ENCODE results near the gene OCA2.
A peak's percentile ranks its signal among the peaks of the same experiment; 100 is the strongest.
"Not testable (repeated sequence)": the region's sequence is repeated elsewhere in the genome, so short reads cannot be mapped to it uniquely, and the experiment has no call there.

Gene OCA2

DNA sequence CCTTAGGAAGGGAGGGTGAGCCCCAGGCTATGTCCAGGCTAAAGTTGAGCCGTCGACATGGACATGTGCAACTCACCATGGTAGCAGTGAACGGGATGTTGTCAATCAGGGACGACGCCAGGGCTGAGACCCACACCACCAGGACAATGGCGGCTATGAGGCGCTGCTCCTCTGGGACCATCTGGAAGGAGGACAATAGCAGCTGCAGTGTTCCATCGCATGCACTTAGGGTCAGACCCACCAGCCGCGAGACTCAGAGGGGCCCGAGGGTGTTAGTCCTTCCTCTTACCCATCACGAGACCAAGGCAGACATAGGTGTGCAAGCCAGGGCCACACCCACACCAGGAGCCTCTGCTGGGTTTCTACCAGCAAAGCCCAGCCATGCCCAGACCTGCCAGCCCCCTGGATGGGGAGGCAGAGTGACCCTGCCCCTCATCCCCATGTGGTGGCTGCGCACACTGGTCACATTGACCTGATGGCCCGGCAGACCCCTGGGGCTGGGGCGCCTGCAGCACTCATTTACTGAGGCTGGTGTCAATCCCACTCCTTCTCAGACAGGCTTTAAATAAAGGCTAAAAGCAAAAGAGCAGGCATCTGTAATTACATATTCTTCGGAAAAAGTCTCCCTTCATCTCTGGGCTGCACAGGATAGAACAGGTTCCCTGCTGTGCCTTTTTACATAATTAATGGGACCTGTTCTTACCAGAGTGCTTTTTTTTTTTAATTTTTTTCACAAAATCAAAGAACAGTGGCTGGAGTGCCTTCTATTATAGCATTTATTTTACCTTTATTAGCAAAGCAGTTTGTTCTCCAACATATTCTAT, 227.8 kb downstream of the OCA2 start:
- no peak for DNase-seq (ENCODE audit: low spot score)

GRCh38 chr15:27870320-27870719, 228.8 kb downstream of the OCA2 start:
- DNase-seq (ENCODE audit: low spot score), result no peak

DNA sequence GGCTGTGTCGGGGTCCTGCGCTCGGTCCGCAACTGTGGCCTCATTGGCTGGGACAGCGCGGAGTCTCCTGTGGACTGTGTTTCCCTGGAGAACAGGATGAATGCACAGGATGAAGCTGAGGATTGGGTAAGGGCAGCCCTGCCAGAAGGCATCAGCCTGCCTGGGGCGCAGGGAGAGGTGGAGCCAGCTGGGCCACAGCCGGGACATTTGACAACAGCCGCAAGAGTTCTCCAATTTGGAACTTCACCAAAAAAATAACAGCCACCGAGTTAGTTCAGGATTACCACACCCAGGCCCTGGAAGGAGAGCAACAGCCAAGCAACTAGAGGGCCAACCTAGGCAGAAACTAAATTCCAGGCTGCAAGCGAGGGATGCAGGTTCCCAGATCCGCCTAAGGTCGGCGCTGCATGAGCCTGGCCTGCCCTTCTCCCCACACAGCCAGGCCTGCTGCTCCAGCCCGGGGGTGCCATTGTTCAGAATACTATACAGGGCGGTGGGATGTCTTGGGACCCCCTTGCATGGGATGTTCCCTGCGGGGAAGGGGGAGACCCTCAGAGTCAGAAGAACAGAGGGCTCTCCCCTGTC, 229.3 kb downstream of the OCA2 start:
- DNase-seq (ENCODE audit: low spot score), result peak; percentile 6

- peak; percentile 7 for DNase-seq (ENCODE audit: low spot score)
Measured at GRCh38 chr15:27868828-27869404, 230.2 kb downstream of the OCA2 start.

DNA sequence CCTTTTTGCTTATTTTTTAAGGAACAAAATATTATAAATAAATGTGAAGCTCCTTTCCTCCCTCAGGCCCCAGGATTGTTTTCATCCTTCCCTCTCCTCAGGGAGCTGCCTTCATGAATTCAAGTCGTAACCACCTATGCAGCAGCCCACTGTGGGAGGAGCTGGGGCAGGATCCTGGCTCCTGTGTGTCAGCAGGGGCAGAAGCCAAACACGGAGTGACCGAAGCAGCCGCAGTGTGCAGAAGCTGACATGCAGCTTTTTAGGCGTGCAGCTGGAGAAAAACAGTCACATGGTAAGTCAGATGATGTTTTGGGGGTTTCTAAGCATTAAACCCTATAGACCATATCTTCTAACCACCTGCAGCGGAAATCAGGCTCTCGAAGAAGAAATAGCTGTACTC, 231.3 kb downstream of the OCA2 start:
- no peak for DNase-seq (ENCODE audit: low spot score)

DNA sequence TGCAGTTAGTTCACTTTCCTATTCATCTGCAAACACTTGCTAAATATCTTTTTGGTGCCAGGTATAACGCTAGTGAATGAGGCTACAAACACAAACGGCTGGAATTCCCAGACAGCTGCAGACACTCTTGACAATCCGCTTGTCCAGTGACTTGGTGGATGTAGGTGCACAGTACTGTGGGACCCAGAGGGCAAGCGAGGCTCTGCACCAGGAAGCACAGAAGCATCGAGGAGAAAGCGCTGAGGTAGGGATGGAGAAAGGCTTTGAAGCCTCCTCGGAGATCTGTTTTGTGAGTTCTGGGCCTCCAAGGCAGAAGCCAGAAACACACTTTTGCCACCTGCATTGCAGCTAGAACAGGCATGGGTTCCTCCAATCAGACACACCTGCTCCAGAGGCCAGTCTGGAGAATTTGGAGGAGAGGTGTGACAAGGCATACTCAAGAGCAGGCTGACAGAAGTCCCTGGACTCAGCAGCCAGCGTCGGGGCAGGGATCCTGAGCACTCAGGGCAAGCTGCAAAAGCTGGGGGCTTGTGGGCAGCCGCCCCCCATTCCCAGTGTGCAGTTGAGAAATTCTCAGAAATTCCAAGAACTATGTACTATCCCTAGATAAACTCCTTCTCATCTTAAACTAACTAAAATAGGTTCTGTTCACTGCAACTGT, 232.5 kb downstream of the OCA2 start:
- DNase-seq (ENCODE audit: low spot score), result peak; percentile 4

- DNase-seq (ENCODE audit: low spot score), result peak; percentile 10
Measured at GRCh38 chr15:27865926-27866325, 233.2 kb downstream of the OCA2 start.

DNA sequence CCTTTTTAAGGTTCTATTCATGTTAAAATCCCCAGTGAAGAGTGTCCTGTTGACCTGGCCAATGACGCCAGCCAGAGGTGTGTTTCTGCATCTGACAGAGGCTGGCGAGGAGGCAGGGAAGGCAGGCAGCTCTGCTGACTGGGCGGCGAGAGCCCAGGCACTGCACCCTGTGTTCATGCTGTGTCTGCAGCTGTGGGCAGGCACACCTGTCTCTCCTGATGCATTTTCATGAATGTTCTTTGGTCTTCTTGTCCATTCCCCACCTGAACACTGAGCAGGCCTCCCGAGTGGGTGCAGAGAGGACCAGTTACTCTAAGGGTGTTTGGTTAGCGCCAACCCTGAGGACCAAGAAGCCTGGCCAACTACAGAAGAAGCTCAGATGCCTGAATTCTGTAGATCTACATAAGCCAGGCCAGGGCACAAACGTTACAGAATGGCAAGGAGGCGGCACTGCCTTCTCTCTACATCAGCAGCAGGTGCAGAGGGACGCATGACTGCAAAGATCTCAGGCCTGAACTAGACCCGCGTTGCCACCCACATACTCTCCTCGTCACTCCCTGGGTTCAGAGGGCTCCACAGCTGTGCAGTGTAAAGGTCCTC, 233.7 kb downstream of the OCA2 start:
- peak; percentile 10 for DNase-seq (ENCODE audit: low spot score)

DNA sequence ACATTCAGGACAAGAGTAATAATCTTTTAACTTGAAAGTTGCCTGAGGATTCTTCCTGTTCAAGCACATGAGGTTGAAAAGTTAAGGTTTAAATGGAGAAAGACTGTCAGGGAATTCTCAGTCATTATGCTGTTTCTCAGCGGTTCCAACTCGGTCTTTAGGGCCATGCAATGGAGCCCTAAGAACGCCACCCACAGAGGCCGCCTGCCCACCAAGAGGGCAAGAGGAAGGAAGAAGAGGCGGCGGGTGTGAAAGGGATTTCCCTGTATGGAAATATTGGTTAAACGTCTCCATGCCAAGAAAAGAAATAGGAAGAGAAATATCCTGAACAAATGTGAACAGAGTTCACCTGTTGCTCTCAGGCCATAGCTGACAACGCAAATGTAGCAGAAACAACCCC, 234.4 kb downstream of the OCA2 start:
- no peak for DNase-seq (ENCODE audit: low spot score)

- DNase-seq (ENCODE audit: low spot score), result peak; percentile 8
Measured at GRCh38 chr15:27864086-27864485, 235.0 kb downstream of the OCA2 start.

DNA sequence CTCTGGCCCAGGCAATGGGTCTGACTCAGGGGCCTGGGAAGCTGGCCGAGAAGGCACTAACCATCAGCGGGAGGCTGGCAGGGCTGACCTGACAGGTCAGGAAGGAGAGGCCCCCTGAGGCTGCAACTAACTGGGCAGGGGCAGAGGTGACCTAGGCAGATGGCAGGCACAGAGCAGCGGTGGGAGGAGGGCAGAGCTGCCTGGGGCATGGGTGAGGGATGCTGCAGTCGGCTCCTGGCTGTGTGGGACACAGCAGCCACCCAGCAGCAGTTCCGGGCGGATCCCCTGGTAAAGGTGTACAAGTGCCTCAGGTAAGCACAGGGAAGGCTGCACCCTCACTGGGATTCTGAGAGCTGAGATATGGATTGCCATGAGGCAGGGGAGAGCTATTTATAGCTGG, 236.1 kb downstream of the OCA2 start:
- no peak for DNase-seq (ENCODE audit: low spot score)

DNA sequence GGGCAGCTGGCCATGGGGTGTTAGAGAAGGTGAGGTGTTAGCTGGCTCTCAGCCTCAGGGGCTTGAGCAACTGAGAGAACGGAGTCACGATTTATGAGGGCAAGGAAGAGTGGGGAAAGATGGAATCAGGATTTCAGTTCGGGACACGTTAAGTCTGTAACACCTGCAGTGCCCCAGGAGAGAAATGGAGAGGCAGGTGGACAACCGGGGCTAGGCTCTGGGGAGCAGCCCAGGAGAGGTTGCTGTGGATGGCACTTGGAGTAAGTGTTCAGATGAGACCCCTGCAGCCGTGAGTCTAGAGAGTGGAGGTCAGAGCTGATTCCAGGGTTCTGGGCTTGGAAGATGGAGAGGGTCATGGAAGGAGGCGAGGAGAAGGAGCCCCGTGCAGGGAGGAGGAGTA, 237.9 kb downstream of the OCA2 start:
- no peak for DNase-seq (ENCODE audit: low spot score)

- DNase-seq (ENCODE audit: low spot score), result peak; percentile 3
Measured at GRCh38 chr15:27855137-27855536, 244.0 kb downstream of the OCA2 start.

DNA sequence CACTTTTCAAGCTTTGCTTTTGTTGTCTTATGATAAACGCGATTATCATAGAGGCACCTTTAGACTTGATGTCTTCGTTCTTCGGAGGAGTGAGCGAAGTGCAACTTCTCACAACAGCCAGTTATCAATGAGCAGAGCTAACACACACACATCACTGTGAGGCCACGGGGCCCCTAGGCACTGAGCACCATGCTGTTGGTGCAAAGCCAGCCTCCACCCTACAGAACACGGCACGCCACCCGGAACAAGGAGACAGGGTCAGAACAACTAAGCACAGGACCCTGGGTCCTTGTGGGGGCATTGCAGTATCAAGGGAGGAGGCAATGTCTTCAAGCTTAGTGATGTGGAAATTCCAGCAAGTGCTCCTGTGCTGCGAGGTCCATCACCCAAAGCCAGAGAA, 244.5 kb downstream of the OCA2 start:
- DNase-seq (ENCODE audit: low spot score), result no peak

- no peak for DNase-seq (ENCODE audit: low spot score)
Measured at GRCh38 chr15:27853624-27854455, 245.3 kb downstream of the OCA2 start.

- DNase-seq (ENCODE audit: low spot score), result no peak
Measured at GRCh38 chr15:27851858-27852210, 247.3 kb downstream of the OCA2 start.

- DNase-seq (ENCODE audit: low spot score), result peak; percentile 8
Measured at GRCh38 chr15:27850981-27851857, 247.9 kb downstream of the OCA2 start.

DNA sequence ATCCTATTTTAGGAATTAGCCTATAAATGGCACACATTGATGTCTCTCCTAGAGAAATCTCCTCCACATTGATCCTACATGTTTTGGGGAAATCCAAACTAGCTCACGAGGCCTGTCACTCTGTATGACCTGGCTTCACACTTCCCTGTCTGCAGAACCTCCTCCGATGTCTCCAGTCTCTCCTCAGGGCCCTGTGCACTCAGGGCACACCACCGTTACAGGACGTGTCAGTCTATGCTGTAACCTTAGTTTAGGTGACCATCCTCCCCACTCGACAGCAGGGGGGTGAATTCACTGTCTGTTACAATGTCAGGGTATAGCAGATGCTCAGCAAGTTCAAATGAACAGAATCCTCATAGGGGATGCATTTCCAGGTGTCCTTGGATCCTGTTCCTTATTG, 249.1 kb downstream of the OCA2 start:
- DNase-seq (ENCODE audit: low spot score), result peak; percentile 9

GRCh38 chr15:27848936-27849335, 250.2 kb downstream of the OCA2 start:
- not testable (repeated sequence) for DNase-seq (ENCODE audit: low spot score)
